Omental fat pad (tissue), 4 donors: ENCODE measurements around the gene EPHB3. TPM values are rescaled to one million over a fixed set of nuclear protein-coding genes. Genes with fewer than 3 reads are reported as not detected.

ENCODE experiments used
- ATAC-seq: fragments of 150-250 bp; one replicate; pipeline ENCODE4 v1.9.1; 2016; ENCODE audit warnings: mild to moderate bottlenecking, moderate library complexity; ENCODE audit not compliant: low FRiP score
- DNase-seq: peaks from one replicate; pipeline ENCODE4 v3.0.0-alpha.2; 2019; ENCODE audit warnings: low spot score
- CTCF ChIP-seq, 3 donors: fragments of 450-650 bp; IDR thresholded peaks; one replicate each; pipeline ENCODE4 v1.5.1; 2016 to 2017; ENCODE audit warnings: antibody characterized with exemption in 3 of 3, mild to moderate bottlenecking in 3 of 3, moderate library complexity in 2 of 3
- total RNA-seq, 4 donors: library from RNA; depleted of rRNA; stranded (reverse); fragments of >200 nt; gene quantifications; one replicate each; pipeline ENCODE4 v1.1.0, GENCODE V29; 2016

Gene EPHB3
- total RNA-seq, 4 donors from 2014 or later, result 0.79 to 3.1 (median 2.1) TPM

GRCh38 chr3:184560531-184560930, 1.1 kb upstream of the EPHB3 start:
- ATAC-seq (no peak), DNase-seq (no peak)
- no peak for TF ChIP-seq CTCF (IDR thresholded peaks at IDR 0.05)

- ATAC-seq (peak; percentile 10), DNase-seq (no peak)
- TF ChIP-seq CTCF (IDR thresholded peaks at IDR 0.05), result no peak
Measured at GRCh38 chr3:184561913-184562877, 610 bp downstream of the EPHB3 start.

- TF ChIP-seq CTCF (IDR thresholded peaks at IDR 0.05), result no peak
- no peak for ATAC-seq
- DNase-seq, result no peak
Measured at GRCh38 chr3:184562878-184563560, 1.4 kb downstream of the EPHB3 start.

GRCh38 chr3:184563561-184563925, 2.0 kb downstream of the EPHB3 start:
- ATAC-seq (no peak), DNase-seq (no peak)
- TF ChIP-seq CTCF (IDR thresholded peaks at IDR 0.05), result no peak

- no peak for DNase-seq
- TF ChIP-seq CTCF (IDR thresholded peaks at IDR 0.05), result no peak
- ATAC-seq, result no peak
Measured at GRCh38 chr3:184563941-184564684, 2.5 kb downstream of the EPHB3 start.

GRCh38 chr3:184564685-184565385, 3.2 kb downstream of the EPHB3 start:
- ATAC-seq (no peak), DNase-seq (no peak)

More at GRCh38 chr3:184564685-184565385, 3.2 kb downstream of the EPHB3 start:
- no peak for TF ChIP-seq CTCF (IDR thresholded peaks at IDR 0.05)
